Epithelial cell of esophagus (primary cell): Measurements from ENCODE around the gene OLIG3.

ENCODE experiments used
- DNase-seq: peaks from one replicate; pipeline ENCODE4 v3.0.0; 2010; ENCODE audit warnings: low read depth
- H3K4me3 ChIP-seq: 2 replicates; pipeline ENCODE4 v1.5.1; 2011; ENCODE audit warnings: mild to moderate bottlenecking, low read length, control low read depth
- CTCF ChIP-seq: IDR thresholded peaks from 2 replicates; pipeline ENCODE4 v1.5.1; 2011; ENCODE audit warnings: low read depth, mild to moderate bottlenecking, low read length, control low read depth, inconsistent platforms; ENCODE audit not compliant: insufficient read depth; ENCODE audit errors: missing control alignments

OLIG3 gene

GRCh38 chr6:137486416-137486815 lies 7.8 kb downstream of the OLIG3 start:
- DNase-seq, result no peak
- TF ChIP-seq CTCF, result no peak
- no peak overlapping the region for H3K4me3 ChIP-seq

GRCh38 chr6:137480431-137480830 lies 13.8 kb downstream of the OLIG3 start:
- no peak overlapping the region for H3K4me3 ChIP-seq
- TF ChIP-seq CTCF, result no peak
- DNase-seq, result no peak

GRCh38 chr6:137475103-137475502 lies 19.1 kb downstream of the OLIG3 start:
- TF ChIP-seq CTCF, result no peak
- H3K4me3 ChIP-seq, result no peak overlapping the region
- no peak for DNase-seq

GRCh38 chr6:137473598-137473997 lies 20.6 kb downstream of the OLIG3 start:
- DNase-seq, result no peak
- no peak overlapping the region for H3K4me3 ChIP-seq
- TF ChIP-seq CTCF, result no peak

- TF ChIP-seq CTCF, result no peak
- DNase-seq, result no peak
- H3K4me3 ChIP-seq, result no peak overlapping the region
These were observed 21.5 kb downstream of the OLIG3 start for GRCh38 chr6:137472641-137473137.

GRCh38 chr6:137471986-137472385 lies 22.2 kb downstream of the OLIG3 start:
- H3K4me3 ChIP-seq, result no peak overlapping the region
- TF ChIP-seq CTCF, result no peak
- no peak for DNase-seq

- TF ChIP-seq CTCF, result no peak
These were observed 22.7 kb downstream of the OLIG3 start for GRCh38 chr6:137471497-137471896.

More at GRCh38 chr6:137471497-137471896, 22.7 kb downstream of the OLIG3 start:
- H3K4me3 ChIP-seq, result no peak overlapping the region
- no peak for DNase-seq
